K562 (cell line): Measurements from ENCODE around the gene MSS51.

Source experiments
- BHLHE40 ChIP-seq: IDR thresholded peaks from 2 replicates; pipeline ENCODE4 v1.6.1; 2011; ENCODE audit warnings: low read length, improper control_type of control experiment
- EZH2 ChIP-seq: IDR thresholded peaks from 2 replicates; pipeline ENCODE4 v1.6.1; 2012; ENCODE audit warnings: low read depth, mild to moderate bottlenecking, inconsistent platforms, low read length, borderline replicate concordance
- JUNB ChIP-seq: fragments of 450-650 bp; formaldehyde crosslinking; conservative IDR thresholded peaks from 2 replicates; pipeline ENCODE4 v1.4.0; 2020; ENCODE audit warnings: mild to moderate bottlenecking
- NFYB ChIP-seq: IDR thresholded peaks from 2 replicates; pipeline ENCODE4 v1.6.1; 2011; ENCODE audit warnings: mild to moderate bottlenecking, moderate library complexity; ENCODE audit not compliant: insufficient read length; ENCODE audit errors: extremely low read depth
- PHF8 ChIP-seq: fragments of 200-600 bp; sonication (generic); IDR thresholded peaks from 2 replicates; pipeline ENCODE4 v1.6.1; 2012; ENCODE audit warnings: mixed run types, mild to moderate bottlenecking, inconsistent platforms, low read length, moderate library complexity, borderline replicate concordance
- RFX7 ChIP-seq: fragments of 250-450 bp; sonication (Bioruptor Pico); IDR thresholded peaks from 2 replicates; pipeline ENCODE4 v1.5.1; 2021; ENCODE audit warnings: mild to moderate bottlenecking
- TCFL5 ChIP-seq: fragments of 250-450 bp; sonication (Bioruptor Pico); conservative IDR thresholded peaks from 2 replicates; pipeline ENCODE4 v1.6.1; 2021; ENCODE audit warnings: mild to moderate bottlenecking, moderate library complexity, matching md5 sums
- TF ChIP-seq, protein P1 (sequence below), 3 experiments: IDR thresholded peaks in 2 of 3; conservative IDR thresholded peaks in 1 of 3; 2 replicates each; pipeline ENCODE4 v1.5.1; 2011 to 2012; ENCODE audit warnings: low read length in 3 of 3, mild to moderate bottlenecking in 3 of 3, control low read depth in 2 of 3, improper control_type of control experiment in 1 of 3, inconsistent platforms in 1 of 3, low read depth in 1 of 3, mixed read lengths in 1 of 3, moderate library complexity in 1 of 3; ENCODE audit not compliant: insufficient read depth in 2 of 3

DNA sequence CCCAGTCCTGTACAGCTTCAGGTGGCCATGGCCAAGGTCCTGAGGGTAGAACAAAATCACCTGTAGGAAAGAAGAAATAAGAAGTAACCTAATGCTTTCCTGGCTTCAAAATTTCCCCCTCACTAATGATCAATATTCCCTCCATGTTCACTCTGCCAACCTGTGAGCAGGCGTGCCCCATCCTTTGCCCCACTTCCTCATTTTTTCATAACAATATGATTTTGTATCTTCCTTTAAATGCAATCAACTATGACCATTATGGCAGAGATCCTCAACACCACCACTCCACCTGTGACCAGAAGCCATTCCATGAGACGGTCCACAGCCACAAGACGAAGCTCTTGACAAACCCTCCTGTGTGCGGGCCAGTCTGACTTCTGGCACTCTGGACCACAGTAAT lies 7.0 kb downstream of the MSS51 start:
- TF ChIP-seq RFX7 (no peak), NFYB (no peak), PHF8 (no peak), TCFL5 (no peak), JUNB (CRISPR knock-in tag) (no peak), EZH2 (no peak), BHLHE40 (no peak)
- TF ChIP-seq, protein P1, sequence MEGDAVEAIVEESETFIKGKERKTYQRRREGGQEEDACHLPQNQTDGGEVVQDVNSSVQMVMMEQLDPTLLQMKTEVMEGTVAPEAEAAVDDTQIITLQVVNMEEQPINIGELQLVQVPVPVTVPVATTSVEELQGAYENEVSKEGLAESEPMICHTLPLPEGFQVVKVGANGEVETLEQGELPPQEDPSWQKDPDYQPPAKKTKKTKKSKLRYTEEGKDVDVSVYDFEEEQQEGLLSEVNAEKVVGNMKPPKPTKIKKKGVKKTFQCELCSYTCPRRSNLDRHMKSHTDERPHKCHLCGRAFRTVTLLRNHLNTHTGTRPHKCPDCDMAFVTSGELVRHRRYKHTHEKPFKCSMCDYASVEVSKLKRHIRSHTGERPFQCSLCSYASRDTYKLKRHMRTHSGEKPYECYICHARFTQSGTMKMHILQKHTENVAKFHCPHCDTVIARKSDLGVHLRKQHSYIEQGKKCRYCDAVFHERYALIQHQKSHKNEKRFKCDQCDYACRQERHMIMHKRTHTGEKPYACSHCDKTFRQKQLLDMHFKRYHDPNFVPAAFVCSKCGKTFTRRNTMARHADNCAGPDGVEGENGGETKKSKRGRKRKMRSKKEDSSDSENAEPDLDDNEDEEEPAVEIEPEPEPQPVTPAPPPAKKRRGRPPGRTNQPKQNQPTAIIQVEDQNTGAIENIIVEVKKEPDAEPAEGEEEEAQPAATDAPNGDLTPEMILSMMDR (IDR thresholded peaks at IDR 0.05 in 2 of 3, conservative IDR thresholded peaks at IDR 0.05 in 1 of 3; ENCODE audit: insufficient read depth in 2 of 3, low read depth in 1 of 3, low read length in 3 of 3): no peak
